H9 (cell line): Measurements from ENCODE around the gene CERCAM. TPM values are rescaled to one million over a fixed set of nuclear protein-coding genes. Genes with fewer than 3 reads are reported as not detected.
A peak's percentile ranks its signal among the peaks of the same experiment; 100 is the strongest.

Source experiments
- DNase-seq: peaks from one replicate; pipeline ENCODE4 v3.0.0-alpha.2; 2017
- H2AFZ ChIP-seq: one replicate; pipeline ENCODE4 v1.6.1; 2013; ENCODE audit warnings: mild to moderate bottlenecking, low read length, control low read depth, moderate library complexity
- H2AK5ac ChIP-seq: 2 replicates; pipeline ENCODE4 v1.6.1; 2013; ENCODE audit warnings: low read length, control low read depth, mixed read lengths; ENCODE audit not compliant: insufficient read length
- H2BK120ac ChIP-seq: one replicate; pipeline ENCODE4 v1.6.1; 2013; ENCODE audit warnings: low read depth, mild to moderate bottlenecking, low read length, control low read depth, inconsistent platforms; ENCODE audit not compliant: poor library complexity, severe bottlenecking
- H2BK12ac ChIP-seq: 2 replicates; pipeline ENCODE4 v1.6.1; 2013; ENCODE audit warnings: low read length, control low read depth, mixed read lengths, low read depth; ENCODE audit not compliant: insufficient read length
- H2BK15ac ChIP-seq: 2 replicates; pipeline ENCODE4 v1.6.1; 2013; ENCODE audit warnings: low read depth, low read length, control low read depth
- H2BK20ac ChIP-seq: one replicate; pipeline ENCODE4 v1.6.1; 2013; ENCODE audit warnings: low read depth, mild to moderate bottlenecking, low read length, control low read depth, inconsistent platforms; ENCODE audit not compliant: poor library complexity, severe bottlenecking
- H2BK5ac ChIP-seq: 2 replicates; pipeline ENCODE4 v1.6.1; 2013; ENCODE audit warnings: low read length, control low read depth, mixed read lengths; ENCODE audit not compliant: insufficient read length
- H3K14ac ChIP-seq: 2 replicates; pipeline ENCODE4 v1.6.1; 2013; ENCODE audit warnings: low read length, control low read depth; ENCODE audit not compliant: insufficient read depth
- H3K18ac ChIP-seq: 2 replicates; pipeline ENCODE4 v1.6.1; 2013; ENCODE audit warnings: low read depth, mild to moderate bottlenecking, mixed read lengths, low read length, control low read depth; ENCODE audit not compliant: insufficient read length
- H3K23ac ChIP-seq: 2 replicates; pipeline ENCODE4 v1.6.1; 2013; ENCODE audit warnings: low read length, control low read depth, mixed read lengths, low read depth; ENCODE audit not compliant: insufficient read length
- H3K23me2 ChIP-seq: 2 replicates; pipeline ENCODE4 v1.6.1; 2013; ENCODE audit warnings: low read depth, mild to moderate bottlenecking, mixed read lengths, low read length, control low read depth; ENCODE audit not compliant: insufficient read length, poor library complexity, severe bottlenecking
- H3K27ac ChIP-seq: 2 replicates; pipeline ENCODE4 v1.5.1; 2013; ENCODE audit warnings: low read length, control low read depth, mixed read lengths, low read depth; ENCODE audit not compliant: insufficient read length
- H3K27me3 ChIP-seq: 2 replicates; pipeline ENCODE4 v1.6.1; 2013; ENCODE audit warnings: low read length, control low read depth, inconsistent platforms; ENCODE audit not compliant: insufficient read depth
- H3K4ac ChIP-seq: 2 replicates; pipeline ENCODE4 v1.6.1; 2013; ENCODE audit warnings: low read depth, mild to moderate bottlenecking, control low read depth, inconsistent platforms, low read length, moderate library complexity
- H3K4me1 ChIP-seq: 2 replicates; pipeline ENCODE4 v1.6.1; 2013; ENCODE audit warnings: low read length, control low read depth, inconsistent platforms; ENCODE audit not compliant: insufficient read depth
- H3K4me2 ChIP-seq: 2 replicates; pipeline ENCODE4 v1.6.1; 2013; ENCODE audit warnings: low read length, control low read depth, mixed read lengths; ENCODE audit not compliant: insufficient read length, insufficient read depth
- H3K56ac ChIP-seq: 2 replicates; pipeline ENCODE4 v1.6.1; 2013; ENCODE audit warnings: low read depth, mild to moderate bottlenecking, mixed read lengths, low read length, control low read depth; ENCODE audit not compliant: insufficient read length
- H3K79me1 ChIP-seq: 2 replicates; pipeline ENCODE4 v1.6.1; 2013; ENCODE audit warnings: low read depth, mild to moderate bottlenecking, moderate library complexity, low read length, control low read depth, inconsistent platforms; ENCODE audit not compliant: insufficient read depth, poor library complexity, severe bottlenecking
- H3K79me2 ChIP-seq: 2 replicates; pipeline ENCODE4 v1.6.1; 2013; ENCODE audit warnings: low read length, control low read depth, inconsistent platforms; ENCODE audit not compliant: insufficient read depth
- H3K9ac ChIP-seq: 2 replicates; pipeline ENCODE4 v1.6.1; 2013; ENCODE audit warnings: low read length, control low read depth, mixed read lengths; ENCODE audit not compliant: insufficient read length; ENCODE audit errors: extremely low read depth
- H3K9me3 ChIP-seq: one replicate; pipeline ENCODE4 v1.6.1; 2013; ENCODE audit warnings: low read depth, low read length, inconsistent platforms; ENCODE audit not compliant: control insufficient read depth
- H3T11ph ChIP-seq: one replicate; pipeline ENCODE4 v1.6.1; 2013; ENCODE audit warnings: mild to moderate bottlenecking, low read length, control low read depth, inconsistent platforms
- H4K20me1 ChIP-seq: one replicate; pipeline ENCODE4 v1.6.1; 2013; ENCODE audit not compliant: control insufficient read depth, insufficient read length, insufficient read depth
- H4K5ac ChIP-seq: 2 replicates; pipeline ENCODE4 v1.6.1; 2013; ENCODE audit warnings: low read depth, mild to moderate bottlenecking, mixed read lengths, low read length, control low read depth; ENCODE audit not compliant: insufficient read length
- H4K8ac ChIP-seq: replicated peaks from 2 replicates; pipeline ENCODE4 v1.6.1; 2013; ENCODE audit warnings: low read length, control low read depth, mixed read lengths, low read depth; ENCODE audit not compliant: insufficient read length
- H4K91ac ChIP-seq: 2 replicates; pipeline ENCODE4 v1.6.1; 2013; ENCODE audit warnings: low read depth, mild to moderate bottlenecking, moderate library complexity, mixed read lengths, low read length, control low read depth; ENCODE audit not compliant: insufficient read length
- H3K27ac Mint-ChIP-seq, 3 experiments: 2 replicates in 2 of 3; 3 replicates in 1 of 3; pipeline ENCODE4 v1.8.0; 2020 to 2021; ENCODE audit warnings: mixed read lengths in 3 of 3, mild to moderate bottlenecking in 1 of 3, moderate library complexity in 1 of 3
- H3K27me3 Mint-ChIP-seq: 2 replicates; pipeline ENCODE4 v1.8.0; 2021; ENCODE audit warnings: low read depth, mild to moderate bottlenecking, moderate library complexity, mixed read lengths
- H3K36me3 Mint-ChIP-seq, 3 experiments: 2 replicates in 2 of 3; 3 replicates in 1 of 3; pipeline ENCODE4 v1.8.0; 2020 to 2021; ENCODE audit warnings: low read depth in 3 of 3, mixed read lengths in 3 of 3; ENCODE audit not compliant: insufficient read depth in 1 of 3
- H3K4me1 Mint-ChIP-seq, 2 experiments: 2 replicates each; pipeline ENCODE4 v1.8.0; 2020; ENCODE audit warnings: mixed read lengths in 2 of 2
- H3K4me3 Mint-ChIP-seq, 2 experiments: 2 replicates in 1 of 2; 3 replicates in 1 of 2; pipeline ENCODE4 v1.8.0; 2020 to 2021; ENCODE audit warnings: mild to moderate bottlenecking in 2 of 2, mixed read lengths in 2 of 2, moderate library complexity in 1 of 2
- H3K9me3 Mint-ChIP-seq, 2 experiments: 2 replicates in 1 of 2; 3 replicates in 1 of 2; pipeline ENCODE4 v1.8.0; 2020; ENCODE audit warnings: mild to moderate bottlenecking in 2 of 2, mixed read lengths in 2 of 2, moderate library complexity in 1 of 2
- whole genome bisulfite sequencing: extraction: QIAGEN DNeasy Blood & Tissue Kit; methylation state at CpG from one replicate; pipeline ENCODE4 v1.1.7; 2013; ENCODE audit warnings: missing lambda C conversion rate, low lambda C conversion rate, mixed read lengths; ENCODE audit not compliant: insufficient read length; ENCODE audit errors: extremely low coverage; 5-methylcytosine and 5-hydroxymethylcytosine counted together
- total RNA-seq: library from RNA; stranded (reverse); gene quantifications from 2 replicates; pipeline ENCODE4 v1.2.1, GENCODE V29; 2021
- TF ChIP-seq, protein P1 (sequence below): fragments of 200-600 bp; sonication (generic); conservative IDR thresholded peaks from 3 replicates; pipeline ENCODE4 v1.8.0; 2021; ENCODE audit warnings: antibody characterized with exemption, mild to moderate bottlenecking

CERCAM gene
- total RNA-seq, 1 experiment from 2014 or later: 5.4 TPM

- Mint-ChIP-seq H3K4me3 (0 out of 5 replicates have a peak overlapping the region, but pooled peaks of 1 of the 2 experiments have one; percentile 4), H3K9me3 (peaks cover 3% of the 10 kb centered on the region in 2 experiments; a peak in 2 of 5 replicates), H3K27me3 (peaks cover 100% of the 10 kb centered on the region), H3K4me1 (peaks cover 12% of the 10 kb centered on the region in 2 experiments), H3K27ac (no peak overlapping the region), H3K36me3 (0 out of 7 replicates have a peak, but pooled peaks cover 0 to 2% (median 0%) of the 10 kb centered on the region in 3 experiments)
- H2AK5ac ChIP-seq: no peak overlapping the region
- TF ChIP-seq, protein P1, sequence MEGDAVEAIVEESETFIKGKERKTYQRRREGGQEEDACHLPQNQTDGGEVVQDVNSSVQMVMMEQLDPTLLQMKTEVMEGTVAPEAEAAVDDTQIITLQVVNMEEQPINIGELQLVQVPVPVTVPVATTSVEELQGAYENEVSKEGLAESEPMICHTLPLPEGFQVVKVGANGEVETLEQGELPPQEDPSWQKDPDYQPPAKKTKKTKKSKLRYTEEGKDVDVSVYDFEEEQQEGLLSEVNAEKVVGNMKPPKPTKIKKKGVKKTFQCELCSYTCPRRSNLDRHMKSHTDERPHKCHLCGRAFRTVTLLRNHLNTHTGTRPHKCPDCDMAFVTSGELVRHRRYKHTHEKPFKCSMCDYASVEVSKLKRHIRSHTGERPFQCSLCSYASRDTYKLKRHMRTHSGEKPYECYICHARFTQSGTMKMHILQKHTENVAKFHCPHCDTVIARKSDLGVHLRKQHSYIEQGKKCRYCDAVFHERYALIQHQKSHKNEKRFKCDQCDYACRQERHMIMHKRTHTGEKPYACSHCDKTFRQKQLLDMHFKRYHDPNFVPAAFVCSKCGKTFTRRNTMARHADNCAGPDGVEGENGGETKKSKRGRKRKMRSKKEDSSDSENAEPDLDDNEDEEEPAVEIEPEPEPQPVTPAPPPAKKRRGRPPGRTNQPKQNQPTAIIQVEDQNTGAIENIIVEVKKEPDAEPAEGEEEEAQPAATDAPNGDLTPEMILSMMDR: no peak
- H3T11ph ChIP-seq: no peak overlapping the region
- H2BK20ac ChIP-seq: no peak overlapping the region
- peaks cover 69% of the 10 kb centered on the region for H3K27me3 ChIP-seq
- no peaks in the 10 kb centered on the region for H3K79me1 ChIP-seq
- no peak overlapping the region for H4K91ac ChIP-seq
- no peak overlapping the region for H2BK12ac ChIP-seq
- no peaks in the 10 kb centered on the region for H3K4me1 ChIP-seq
- H3K23ac ChIP-seq: no peak overlapping the region
- no peak overlapping the region for H2BK5ac ChIP-seq
- H4K5ac ChIP-seq: no peak overlapping the region
- H3K14ac ChIP-seq: no peak overlapping the region
- no peak overlapping the region for H3K4me2 ChIP-seq
- no peak overlapping the region for H3K9ac ChIP-seq
- H3K4ac ChIP-seq: no peak overlapping the region
- no peak overlapping the region for H2AFZ ChIP-seq
- no CpG with 5 or more reads among the region's 3 CpGs for WGBS
- H2BK15ac ChIP-seq: no peak overlapping the region
- no peaks in the 10 kb centered on the region for H3K9me3 ChIP-seq
- H2BK120ac ChIP-seq: no peak overlapping the region
- no peak for DNase-seq
- H4K8ac ChIP-seq: no peak overlapping the region
- H3K23me2 ChIP-seq: no peaks in the 10 kb centered on the region
- H4K20me1 ChIP-seq: no peaks in the 10 kb centered on the region
- H3K27ac ChIP-seq: no peak overlapping the region
- no peaks in the 10 kb centered on the region for H3K79me2 ChIP-seq
- no peak overlapping the region for H3K18ac ChIP-seq
- H3K56ac ChIP-seq: no peak overlapping the region
Measured at GRCh38 chr9:128399861-128400260, 20.8 kb upstream of the CERCAM start.
